HCT116 (cell line): ENCODE measurements around the gene TM7SF3. TPM values are rescaled to one million over a fixed set of nuclear protein-coding genes. Genes with fewer than 3 reads are reported as not detected.

Experiments
- ATAC-seq: fragments of 200-7000 bp; cut with Tn5 transposase; 2 replicates; pipeline ENCODE4 v1.9.1; 2020; ENCODE audit warnings: mild to moderate bottlenecking, moderate library complexity
- BruUV-seq: library from RNA; stranded (reverse); fragments of 400-500 nt; replicated peaks from 2 replicates; lab custom pipeline; 2021; lab: Mats Ljungman, UMichigan
- CTCF ChIA-PET: fragments of 300-600 bp; sonication (Branson Sonifier 250); formaldehyde crosslinking; loops from one replicate; lab custom pipeline; 2021; ENCODE audit warnings: antibody characterized with exemption; lab: Charles Lee
- POLR2A ChIA-PET: fragments of 300-600, 350-600 bp; sonication (Branson Sonifier 250); formaldehyde crosslinking; loops from one replicate; lab custom pipeline; 2021; ENCODE audit warnings: antibody characterized with exemption; lab: Charles Lee
- RAD21 ChIA-PET, 2 experiments: fragments of 300-600 bp; sonication (Branson Sonifier 250); formaldehyde crosslinking; loops; one replicate each; lab custom pipeline; 2023; ENCODE audit warnings: low total read pairs in 2 of 2; ENCODE audit not compliant: uncharacterized antibody in 2 of 2, unreplicated experiment in 2 of 2, low non-redundant PET in 1 of 2; lab: Charles Lee
- DNase-seq: peaks from one replicate; pipeline ENCODE4 v3.0.0-alpha.2; 2010; ENCODE audit warnings: low read depth, low spot score
- H2AFZ ChIP-seq: fragments of 200-600 bp; shearing (Covaris generic), sonication (generic); 2 replicates; pipeline ENCODE4 v1.6.1; 2017; ENCODE audit warnings: low read depth, mixed run types, mixed read lengths, antibody characterized with exemption, low read length; ENCODE audit not compliant: poor library complexity, severe bottlenecking
- H3K27ac ChIP-seq: 2 replicates; pipeline ENCODE4 v1.5.1; 2012; ENCODE audit warnings: low read depth, low read length
- H3K27me3 ChIP-seq: fragments of 200-600 bp; sonication (generic); 2 replicates; pipeline ENCODE4 v1.6.1; 2016; ENCODE audit warnings: mixed run types, low read length, mixed read lengths; ENCODE audit not compliant: insufficient read depth
- H3K36me3 ChIP-seq, 2 experiments: fragments of 200-500 bp in 1 of 2; fragments of 200-600 bp in 1 of 2; sonication (Bioruptor generic) in 1 of 2; sonication (generic) in 1 of 2; 2 replicates each; pipeline versions ENCODE4 v1.5.1 to v1.6.1; 2014 to 2016; ENCODE audit warnings: low read length in 2 of 2, inconsistent platforms in 1 of 2, mixed read lengths in 1 of 2, mixed run types in 1 of 2; ENCODE audit not compliant: insufficient read depth in 2 of 2, control insufficient read depth in 1 of 2
- H3K4me1 ChIP-seq, 2 experiments: fragments of 200-600 bp in 1 of 2; sonication (generic) in 1 of 2; 2 replicates each; pipeline versions ENCODE4 v1.5.1 to v1.6.1; 2012 to 2017; ENCODE audit warnings: low read length in 2 of 2, inconsistent platforms in 1 of 2, mild to moderate bottlenecking in 1 of 2, mixed read lengths in 1 of 2, mixed run types in 1 of 2, moderate library complexity in 1 of 2; ENCODE audit not compliant: insufficient read depth in 2 of 2, control insufficient read depth in 1 of 2
- H3K4me2 ChIP-seq: fragments of 200-600 bp; sonication (generic); 2 replicates; pipeline ENCODE4 v1.6.1; 2017; ENCODE audit warnings: mixed run types, low read length, mixed read lengths
- H3K4me3 ChIP-seq, 2 experiments: fragments of 200-600 bp in 1 of 2; sonication (generic) in 1 of 2; replicated peaks in 1 of 2; 2 replicates each; pipeline ENCODE4 v1.5.1; 2011 to 2016; ENCODE audit warnings: low read length in 2 of 2, control low read depth in 1 of 2, low read depth in 1 of 2, mild to moderate bottlenecking in 1 of 2, mixed read lengths in 1 of 2, mixed run types in 1 of 2
- H3K79me2 ChIP-seq: fragments of 200-600 bp; sonication (generic); 2 replicates; pipeline ENCODE4 v1.6.1; 2017; ENCODE audit warnings: mild to moderate bottlenecking, mixed run types, low read length, moderate library complexity, mixed read lengths; ENCODE audit not compliant: insufficient read depth
- H3K9ac ChIP-seq: fragments of 200-600 bp; sonication (generic); 2 replicates; pipeline ENCODE4 v1.6.1; 2016; ENCODE audit warnings: low read length, mixed read lengths
- H3K9me2 ChIP-seq: fragments of 200-600 bp; sonication (generic), shearing (Covaris generic); 2 replicates; pipeline ENCODE4 v1.6.1; 2017; ENCODE audit warnings: mixed run types, mild to moderate bottlenecking, moderate library complexity; ENCODE audit not compliant: insufficient read depth
- H3K9me3 ChIP-seq, 2 experiments: fragments of 200-500 bp in 1 of 2; fragments of 200-600 bp in 1 of 2; sonication (Bioruptor generic) in 1 of 2; sonication (generic) in 1 of 2; 2 replicates each; pipeline ENCODE4 v1.6.1; 2014 to 2017; ENCODE audit warnings: low read length in 2 of 2, mixed read lengths in 2 of 2, inconsistent platforms in 1 of 2, low read depth in 1 of 2, mild to moderate bottlenecking in 1 of 2, mixed run types in 1 of 2, moderate library complexity in 1 of 2; ENCODE audit not compliant: control insufficient read depth in 1 of 2, insufficient read depth in 1 of 2
- H4K20me1 ChIP-seq: fragments of 200-600 bp; sonication (generic), shearing (Covaris generic); 2 replicates; pipeline ENCODE4 v1.6.1; 2017; ENCODE audit warnings: mixed run types, mild to moderate bottlenecking, moderate library complexity; ENCODE audit not compliant: insufficient read depth
- ATF3 ChIP-seq: IDR thresholded peaks from 2 replicates; pipeline ENCODE4 v1.6.1; 2012
- CBX3 ChIP-seq: IDR thresholded peaks from 2 replicates; pipeline ENCODE4 v1.6.1; 2012; ENCODE audit warnings: low read depth
- CTCF ChIP-seq, 3 experiments: fragments of 200-600 bp in 1 of 3; sonication (generic) in 1 of 3; IDR thresholded peaks in 2 of 3; conservative IDR thresholded peaks in 1 of 3; 2 replicates each; pipeline ENCODE4 v1.5.1; 2012 to 2017; ENCODE audit warnings: low read depth in 2 of 3, low read length in 2 of 3, antibody characterized with exemption in 1 of 3, borderline replicate concordance in 1 of 3, control low read depth in 1 of 3, mild to moderate bottlenecking in 1 of 3, mixed read lengths in 1 of 3, mixed run types in 1 of 3, moderate library complexity in 1 of 3; ENCODE audit not compliant: insufficient read depth in 1 of 3
- MAX ChIP-seq: IDR thresholded peaks from 2 replicates; pipeline ENCODE4 v1.6.1; 2012
- POLR2A ChIP-seq: IDR thresholded peaks from 2 replicates; pipeline ENCODE4 v1.7.0; 2011; ENCODE audit warnings: borderline replicate concordance; ENCODE audit not compliant: insufficient read depth, insufficient read length; ENCODE audit errors: extremely low read depth
- POLR2AphosphoS5 ChIP-seq: IDR thresholded peaks from 2 replicates; pipeline ENCODE4 v1.6.1; 2011; ENCODE audit warnings: mild to moderate bottlenecking, low read depth, low read length, moderate library complexity
- SRF ChIP-seq: IDR thresholded peaks from 2 replicates; pipeline ENCODE4 v1.6.1; 2012; ENCODE audit warnings: low read depth
- TCF7L2 ChIP-seq: IDR thresholded peaks from 2 replicates; pipeline ENCODE4 v1.7.0; 2011; ENCODE audit warnings: borderline replicate concordance, inconsistent platforms; ENCODE audit not compliant: insufficient read depth, insufficient read length; ENCODE audit errors: extremely low read depth
- intact Hi-C: fragments of 100-400 bp; cut with micrococcal nuclease; formaldehyde crosslinking; loops from 2 replicates; pipeline ENCODE4 v1.10.0; 2022
- total RNA-seq: library from RNA; stranded (reverse); gene quantifications from one replicate; pipeline ENCODE4 v1.2.1, GENCODE V29; 2021; ENCODE audit not compliant: unreplicated experiment

The TM7SF3 gene
- total RNA-seq, 1 experiment from 2014 or later = 46.5 TPM

- no peaks in the 10 kb centered on the region for H4K20me1 ChIP-seq
- ChIA-PET CTCF (no interaction called here), POLR2A (no interaction called here), RAD21 (no interaction called here)
- DNase-seq (no peak), ATAC-seq (no peak)
- H3K27ac ChIP-seq = no peak overlapping the region
- TF ChIP-seq MAX (no peak), POLR2AphosphoS5 (no peak), TCF7L2 (no peak), SRF (no peak), ATF3 (no peak), POLR2A (no peak)
- H3K27me3 ChIP-seq = no peaks in the 10 kb centered on the region
- H2AFZ ChIP-seq = no peak overlapping the region
- H3K4me1 ChIP-seq = no peaks in the 10 kb centered on the region
- H3K9me3 ChIP-seq = no peaks in the 10 kb centered on the region
- H3K79me2 ChIP-seq = peaks cover 3% of the 10 kb centered on the region; the same call in 1 of the 2 replicates
- H3K36me3 ChIP-seq = peaks cover 25 to 39% of the 10 kb centered on the region in 2 experiments
- no peak overlapping the region for H3K4me3 ChIP-seq
- intact Hi-C loops = no loop called here
- H3K4me2 ChIP-seq = no peak overlapping the region
- no peaks in the 10 kb centered on the region for H3K9me2 ChIP-seq
- BruUV-seq = no TSS peak
- no peak overlapping the region for H3K9ac ChIP-seq
These were observed 17.3 kb upstream of the TM7SF3 start for GRCh38 chr12:27031531-27031930.

- Histone ChIP-seq H3K36me3 (peaks cover 25 to 30% of the 10 kb centered on the region in 2 experiments), H3K9me2 (no peaks in the 10 kb centered on the region), H2AFZ (no peak overlapping the region), H3K9ac (no peak overlapping the region), H4K20me1 (no peaks in the 10 kb centered on the region), H3K27me3 (no peaks in the 10 kb centered on the region), H3K4me3 (no peak overlapping the region), H3K27ac (no peak overlapping the region), H3K4me1 (peaks cover 6 to 13% of the 10 kb centered on the region in 2 experiments; a peak in 3 of 4 replicates), H3K9me3 (no peaks in the 10 kb centered on the region), H3K4me2 (no peak overlapping the region), H3K79me2 (peaks cover 44% of the 10 kb centered on the region)
- BruUV-seq = no TSS peak
- ChIA-PET POLR2A (no interaction called here), RAD21 (no interaction called here), CTCF (interaction anchor here (1.7 kb wide), 1 partner anchor 11 kb away, joined by 6 read pairs; no protein-coding TSS in a partner anchor)
- ATAC-seq = no peak
- no peak for DNase-seq
- TF ChIP-seq CTCF (IDR thresholded peaks at IDR 0.05 in 2 of 3, conservative IDR thresholded peaks at IDR 0.05 in 1 of 3; ENCODE audit: borderline replicate concordance in 1 of 3, insufficient read depth in 1 of 3, low read depth in 2 of 3, low read length in 2 of 3) (no peak), SRF (no peak), CBX3 (no peak), TCF7L2 (no peak)
- intact Hi-C loops = no loop called here
These were observed 12.1 kb upstream of the TM7SF3 start for GRCh38 chr12:27026257-27026656.
